ENCODE measurements around the gene IL22.

DNA sequence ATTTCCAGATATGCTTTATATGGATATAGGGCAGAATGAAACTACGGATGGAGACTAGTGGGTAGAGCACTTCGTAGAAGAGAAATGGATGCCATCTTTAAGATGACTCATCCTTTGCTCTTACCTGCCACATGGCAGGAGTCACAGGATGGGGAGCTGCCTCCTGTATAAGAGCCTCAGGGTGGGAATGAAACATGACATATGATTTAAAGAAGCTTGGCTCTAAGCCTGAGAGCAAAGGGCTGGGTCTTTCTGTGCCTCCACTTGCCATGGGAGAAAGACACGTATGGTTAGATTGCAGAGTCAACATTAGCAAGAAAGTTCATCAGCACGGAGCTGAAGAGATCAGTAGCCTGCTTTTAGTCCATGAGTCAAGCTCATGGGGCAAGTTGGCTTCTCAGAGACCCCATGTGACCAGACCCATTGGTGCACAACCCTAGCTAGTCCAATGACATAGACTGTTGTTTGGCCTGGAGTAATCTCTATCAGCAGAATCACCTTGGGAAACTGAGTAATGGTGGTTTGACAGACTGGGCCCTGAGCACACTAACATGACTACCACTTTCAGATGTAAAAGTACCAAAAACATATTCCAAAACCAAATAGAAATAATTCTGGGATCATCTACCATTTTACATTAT lies 38.1 kb upstream of the IL22 start:
- TF ChIP-seq, protein P1, sequence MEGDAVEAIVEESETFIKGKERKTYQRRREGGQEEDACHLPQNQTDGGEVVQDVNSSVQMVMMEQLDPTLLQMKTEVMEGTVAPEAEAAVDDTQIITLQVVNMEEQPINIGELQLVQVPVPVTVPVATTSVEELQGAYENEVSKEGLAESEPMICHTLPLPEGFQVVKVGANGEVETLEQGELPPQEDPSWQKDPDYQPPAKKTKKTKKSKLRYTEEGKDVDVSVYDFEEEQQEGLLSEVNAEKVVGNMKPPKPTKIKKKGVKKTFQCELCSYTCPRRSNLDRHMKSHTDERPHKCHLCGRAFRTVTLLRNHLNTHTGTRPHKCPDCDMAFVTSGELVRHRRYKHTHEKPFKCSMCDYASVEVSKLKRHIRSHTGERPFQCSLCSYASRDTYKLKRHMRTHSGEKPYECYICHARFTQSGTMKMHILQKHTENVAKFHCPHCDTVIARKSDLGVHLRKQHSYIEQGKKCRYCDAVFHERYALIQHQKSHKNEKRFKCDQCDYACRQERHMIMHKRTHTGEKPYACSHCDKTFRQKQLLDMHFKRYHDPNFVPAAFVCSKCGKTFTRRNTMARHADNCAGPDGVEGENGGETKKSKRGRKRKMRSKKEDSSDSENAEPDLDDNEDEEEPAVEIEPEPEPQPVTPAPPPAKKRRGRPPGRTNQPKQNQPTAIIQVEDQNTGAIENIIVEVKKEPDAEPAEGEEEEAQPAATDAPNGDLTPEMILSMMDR (conservative IDR thresholded peaks at IDR 0.05; ENCODE audit: low read length): no peak
- TF ChIP-seq EZH2phosphoT487 (IDR thresholded peaks at IDR 0.05; ENCODE audit: borderline replicate concordance): no peak

Data from Loucy (cell line).